PFSK-1 (cell line): ENCODE results near the gene OR6A2.

ENCODE experiments used
- POLR2AphosphoS5 ChIP-seq: IDR thresholded peaks from 2 replicates; pipeline ENCODE4 v1.6.1; 2012; ENCODE audit warnings: low read depth, mild to moderate bottlenecking, control low read depth, low read length, moderate library complexity
- TAF1 ChIP-seq: IDR thresholded peaks from 2 replicates; pipeline ENCODE4 v1.6.1; 2012; ENCODE audit warnings: low read length, control low read depth, borderline replicate concordance; ENCODE audit not compliant: insufficient read depth

- TF ChIP-seq TAF1 (no peak), POLR2AphosphoS5 (no peak)
Observed at GRCh38 chr11:6812390-6813005, 13.0 kb upstream of the OR6A2 start.
